GM19043 (cell line): ENCODE measurements around the gene MED4.

ENCODE experiments used
- ATAC-seq: cut with Tn5 transposase; IDR thresholded peaks from one replicate; pipeline ENCODE4 v1.9.1; 2021; ENCODE audit warnings: low read depth; ENCODE audit not compliant: unreplicated experiment

MED4 gene

GRCh38 chr13:48040049-48040448, 54.9 kb downstream of the MED4 start:
- no peak for ATAC-seq

DNA sequence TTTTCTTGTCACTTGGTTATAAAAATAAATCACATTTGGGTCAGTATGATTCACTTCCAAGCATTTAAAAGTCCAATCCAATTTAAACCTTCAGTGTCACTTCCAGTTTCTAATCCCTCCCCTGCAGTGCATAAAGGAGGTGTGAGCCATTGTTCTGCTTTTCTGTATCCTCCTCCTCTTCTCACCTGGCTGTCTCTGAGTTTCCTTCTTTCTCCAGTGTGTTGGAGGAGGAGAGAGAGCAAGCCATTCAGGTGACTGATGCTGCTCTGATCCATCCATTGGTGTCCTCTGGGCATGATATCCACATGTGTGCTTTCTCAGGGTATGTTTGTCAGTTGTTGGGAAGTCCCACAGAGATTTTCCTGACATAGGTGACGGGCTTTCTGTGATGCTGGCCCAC, 56.1 kb downstream of the MED4 start:
- no peak for ATAC-seq

GRCh38 chr13:48037346-48038173, 57.3 kb downstream of the MED4 start, which contains the start of gene NUDT15:
Gene NUDT15 (plus strand): TSS chr13:48037726. CDS start chr13:48037747, 21 bp downstream.
- ATAC-seq = peak; percentile 93

GRCh38 chr13:48029859-48030258, 65.0 kb downstream of the MED4 start:
- no peak for ATAC-seq

GRCh38 chr13:48028066-48028465, 66.8 kb downstream of the MED4 start:
- no peak for ATAC-seq
